Putamen (tissue), 1 donor: ENCODE data around the gene NYAP2.

Experiments
- DNase-seq: peaks from one replicate; pipeline ENCODE4 v3.0.0-alpha.2; 2016; ENCODE audit warnings: low spot score

Gene NYAP2

GRCh38 chr2:225399504-225399903 is at the start of gene NYAP2:
Gene NYAP2, plus strand, starts transcription at chr2:225399710. Its CDS starts 9,171 bp downstream, at chr2:225408881.
- DNase-seq, result peak; percentile 66

- DNase-seq, result no peak
Observed at GRCh38 chr2:225353579-225354085, 45.9 kb upstream of the NYAP2 start.

GRCh38 chr2:225354281-225354774 is 45.2 kb upstream of the NYAP2 start:
- no peak for DNase-seq

- DNase-seq, result no peak
Observed at GRCh38 chr2:225355788-225356187, 43.7 kb upstream of the NYAP2 start.

GRCh38 chr2:225366731-225367130 is 32.8 kb upstream of the NYAP2 start:
- DNase-seq, result no peak

GRCh38 chr2:225367482-225367881 is 32.0 kb upstream of the NYAP2 start:
- DNase-seq, result no peak

- no peak for DNase-seq
Observed at GRCh38 chr2:225378984-225379383, 20.5 kb upstream of the NYAP2 start.

- DNase-seq, result no peak
Observed at GRCh38 chr2:225379856-225380255, 19.7 kb upstream of the NYAP2 start.

- DNase-seq, result no peak
Observed at GRCh38 chr2:225381609-225382008, 17.9 kb upstream of the NYAP2 start.

GRCh38 chr2:225398372-225398771 is 1.1 kb upstream of the NYAP2 start:
- no peak for DNase-seq

- peak; percentile 75 for DNase-seq
Observed at GRCh38 chr2:225400060-225400511, 576 bp downstream of the NYAP2 start.

GRCh38 chr2:225400546-225401400 is 1.3 kb downstream of the NYAP2 start:
- DNase-seq, result no peak

GRCh38 chr2:225402210-225402776 is 2.8 kb downstream of the NYAP2 start:
- DNase-seq, result no peak

- DNase-seq, result no peak
Observed at GRCh38 chr2:225411452-225411851, 11.9 kb downstream of the NYAP2 start.

- no peak for DNase-seq
Observed at GRCh38 chr2:225413786-225414185, 14.3 kb downstream of the NYAP2 start.

- DNase-seq, result no peak
Observed at GRCh38 chr2:225414902-225415301, 15.4 kb downstream of the NYAP2 start.

GRCh38 chr2:225415341-225415740 is 15.8 kb downstream of the NYAP2 start:
- no peak for DNase-seq

- DNase-seq, result no peak
Observed at GRCh38 chr2:225415792-225416191, 16.3 kb downstream of the NYAP2 start.

GRCh38 chr2:225416616-225417367 is 17.3 kb downstream of the NYAP2 start:
- no peak for DNase-seq

GRCh38 chr2:225419033-225419432 is 19.5 kb downstream of the NYAP2 start:
- DNase-seq, result no peak

GRCh38 chr2:225422145-225422544 is 22.6 kb downstream of the NYAP2 start:
- no peak for DNase-seq

- DNase-seq, result no peak
Observed at GRCh38 chr2:225425284-225425683, 25.8 kb downstream of the NYAP2 start.
